Tracheal epithelial cell (primary cell): ENCODE results near the gene SPATS2. TPM values are rescaled to one million over a fixed set of nuclear protein-coding genes. Genes with fewer than 3 reads are reported as not detected.

ENCODE experiments used
- total RNA-seq: library from RNA; depleted of rRNA; stranded (reverse); fragments of >200 nt; gene quantifications from 2 replicates; pipeline ENCODE4 v1.2.1, GENCODE V29; 2014

The SPATS2 gene
- 21.7 and 22.4 TPM in 2 replicates for total RNA-seq

GRCh38 chr12:49367381-49368239, at the start of gene SPATS2:
Gene SPATS2, plus strand, starts transcription at chr12:49367462. Its CDS starts 93,551 bp downstream, at chr12:49461013.

GRCh38 chr12:49322708-49323523, 44.3 kb upstream of the SPATS2 start, which contains the start of gene TROAP:
Gene TROAP, plus strand, starts transcription at chr12:49323255. Its CDS starts 354 bp downstream, at chr12:49323609.

GRCh38 chr12:49336645-49337584, 30.3 kb upstream of the SPATS2 start, which contains the start of gene C1QL4:
Gene C1QL4, minus strand, starts transcription at chr12:49337188. Its CDS starts 711 bp downstream, at chr12:49336477.

GRCh38 chr12:49346659-49347310, 20.5 kb upstream of the SPATS2 start, which contains the start of gene DNAJC22:
Gene DNAJC22, plus strand, starts transcription at chr12:49346888. Its CDS starts 1,985 bp downstream, at chr12:49348873.

GRCh38 chr12:49538510-49539403, 171.5 kb downstream of the SPATS2 start, which contains the start of gene KCNH3:
Gene KCNH3, plus strand, starts transcription at chr12:49539030. Its CDS starts 387 bp downstream, at chr12:49539417.

GRCh38 chr12:49567611-49568441, 200.6 kb downstream of the SPATS2 start, which contains the start of gene MCRS1:
Gene MCRS1, minus strand, starts transcription at chr12:49568142. Its CDS starts 1,411 bp downstream, at chr12:49566731.

Other genes starting within 250 kb of the SPATS2 start
- gene TUBA1B, start 236.1 kb upstream of the SPATS2 start, total RNA-seq: 247 and 684 TPM in 2 replicates
- 5.1 and 508 TPM in 2 replicates for gene TUBA1A, start 178.4 kb upstream of the SPATS2 start, total RNA-seq
- 301 and 310 TPM in 2 replicates for gene TUBA1C, start 102.4 kb upstream of the SPATS2 start, total RNA-seq
- not detected in 2 replicates for gene PRPH, start 72.3 kb upstream of the SPATS2 start, total RNA-seq
- gene TROAP, start 44.2 kb upstream of the SPATS2 start, total RNA-seq: 1.5 and 1.7 TPM in 2 replicates
- under 0.01 TPM in 1 of 2 replicates, not detected in the other for gene C1QL4, start 30.3 kb upstream of the SPATS2 start, total RNA-seq
- under 0.01 and 0.72 TPM in 2 replicates for gene DNAJC22, start 20.6 kb upstream of the SPATS2 start, total RNA-seq
- gene KCNH3, start 171.6 kb downstream of the SPATS2 start, total RNA-seq: 0.24 TPM in 1 of 2 replicates, not detected in the other
- gene MCRS1, start 200.7 kb downstream of the SPATS2 start, total RNA-seq: 55.2 and 65.5 TPM in 2 replicates
- under 0.01 and 0.48 TPM in 2 replicates for gene FAM186B, start 238.2 kb downstream of the SPATS2 start, total RNA-seq